WI38 (cell line): Measurements from ENCODE around the gene HS3ST5.

Experiments
- H3K4me3 ChIP-seq: 2 replicates; pipeline ENCODE4 v1.5.1; 2011; ENCODE audit warnings: low read depth, mild to moderate bottlenecking, control low read depth, low read length
- TF ChIP-seq, protein P1 (sequence below): IDR thresholded peaks from 2 replicates; pipeline ENCODE4 v1.5.1; 2012; ENCODE audit warnings: low read depth, mild to moderate bottlenecking, control low read depth, low read length

The HS3ST5 gene

DNA sequence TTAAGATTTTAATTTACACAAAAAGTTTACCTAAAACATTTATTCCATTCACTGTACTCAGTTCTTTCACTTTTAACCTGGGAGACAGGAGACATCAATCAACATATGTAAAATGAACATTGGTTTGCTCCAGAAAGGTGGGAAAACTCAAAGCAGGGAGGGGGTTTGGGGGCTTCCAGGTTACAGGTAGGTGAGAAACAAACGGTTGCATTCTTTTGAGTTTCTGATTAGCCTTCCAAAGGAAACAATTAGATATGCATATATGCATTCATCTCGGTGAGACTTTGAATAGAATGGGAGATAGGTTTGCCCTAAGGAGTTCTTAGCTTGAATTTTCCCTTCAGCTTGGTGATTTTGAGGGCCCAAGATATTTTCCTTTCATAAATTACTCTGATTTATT lies 333.6 kb downstream of the HS3ST5 start:
- TF ChIP-seq, protein P1, sequence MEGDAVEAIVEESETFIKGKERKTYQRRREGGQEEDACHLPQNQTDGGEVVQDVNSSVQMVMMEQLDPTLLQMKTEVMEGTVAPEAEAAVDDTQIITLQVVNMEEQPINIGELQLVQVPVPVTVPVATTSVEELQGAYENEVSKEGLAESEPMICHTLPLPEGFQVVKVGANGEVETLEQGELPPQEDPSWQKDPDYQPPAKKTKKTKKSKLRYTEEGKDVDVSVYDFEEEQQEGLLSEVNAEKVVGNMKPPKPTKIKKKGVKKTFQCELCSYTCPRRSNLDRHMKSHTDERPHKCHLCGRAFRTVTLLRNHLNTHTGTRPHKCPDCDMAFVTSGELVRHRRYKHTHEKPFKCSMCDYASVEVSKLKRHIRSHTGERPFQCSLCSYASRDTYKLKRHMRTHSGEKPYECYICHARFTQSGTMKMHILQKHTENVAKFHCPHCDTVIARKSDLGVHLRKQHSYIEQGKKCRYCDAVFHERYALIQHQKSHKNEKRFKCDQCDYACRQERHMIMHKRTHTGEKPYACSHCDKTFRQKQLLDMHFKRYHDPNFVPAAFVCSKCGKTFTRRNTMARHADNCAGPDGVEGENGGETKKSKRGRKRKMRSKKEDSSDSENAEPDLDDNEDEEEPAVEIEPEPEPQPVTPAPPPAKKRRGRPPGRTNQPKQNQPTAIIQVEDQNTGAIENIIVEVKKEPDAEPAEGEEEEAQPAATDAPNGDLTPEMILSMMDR, result no peak
- H3K4me3 ChIP-seq, result no peak overlapping the region

- H3K4me3 ChIP-seq, result peak overlapping the region; percentile 17; the same call in 1 of the 2 replicates
- TF ChIP-seq, protein P1, result no peak
Measured at GRCh38 chr6:114008331-114008730, 334.5 kb downstream of the HS3ST5 start.

- TF ChIP-seq, protein P1, result no peak
- H3K4me3 ChIP-seq, result no peak overlapping the region
Measured at GRCh38 chr6:114007516-114007915, 335.3 kb downstream of the HS3ST5 start.
